Brain microvascular endothelial cell (primary cell): ENCODE measurements around the gene SLC24A3.

Source experiments
- DNase-seq: peaks from one replicate; pipeline ENCODE4 v3.0.0-alpha.2; 2020
- H3K27ac ChIP-seq: fragments of 250-450 bp; sonication (Bioruptor Pico); 2 replicates; pipeline ENCODE4 v1.5.1; 2020; ENCODE audit warnings: mild to moderate bottlenecking, moderate library complexity
- H3K27me3 ChIP-seq: fragments of 250-450 bp; sonication (Bioruptor Pico); replicated peaks from 2 replicates; pipeline ENCODE4 v1.5.1; 2020; ENCODE audit warnings: mild to moderate bottlenecking
- H3K36me3 ChIP-seq: fragments of 250-450 bp; sonication (Bioruptor Pico); replicated peaks from 2 replicates; pipeline ENCODE4 v1.5.1; 2020; ENCODE audit warnings: mild to moderate bottlenecking
- H3K4me3 ChIP-seq: 2 replicates; pipeline ENCODE4 v1.5.1; 2011; ENCODE audit warnings: low read depth, mild to moderate bottlenecking, control low read depth, low read length, moderate library complexity
- in situ Hi-C: cut with HindIII; loops from 2 replicates; pipeline ENCODE4 v1.10.0; 2017; ENCODE audit warnings: low sequenced_read_pairs, low pct_ligation_motif_present
- TF ChIP-seq, protein P1 (sequence below): IDR thresholded peaks from 2 replicates; pipeline ENCODE4 v1.5.1; 2011; ENCODE audit warnings: low read depth, mild to moderate bottlenecking, moderate library complexity, low read length, control low read depth, inconsistent platforms; ENCODE audit errors: missing control alignments

Gene SLC24A3

DNA sequence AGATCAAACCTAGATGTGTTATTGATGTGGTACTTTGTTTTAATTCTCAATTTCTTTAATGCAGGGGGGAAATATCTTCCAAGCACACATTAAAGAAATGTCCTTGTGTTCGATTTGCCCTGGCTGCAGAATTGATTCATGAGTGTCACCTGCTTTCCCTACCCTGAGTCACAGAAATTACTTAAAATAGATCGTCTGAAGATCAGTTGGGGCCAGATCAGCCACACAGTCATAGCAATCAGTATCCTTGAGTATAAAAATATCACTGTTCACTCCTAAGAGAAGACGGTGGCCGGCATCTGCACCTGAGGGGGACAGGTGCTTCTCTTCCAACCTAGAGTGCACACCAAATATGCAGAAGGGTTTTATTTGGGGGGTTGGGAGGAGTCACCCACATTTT lies 430.4 kb downstream of the SLC24A3 start:
- Histone ChIP-seq H3K36me3 (no peaks in the 10 kb centered on the region), H3K4me3 (no peak overlapping the region), H3K27ac (no peak overlapping the region), H3K27me3 (no peaks in the 10 kb centered on the region)
- TF ChIP-seq, protein P1, sequence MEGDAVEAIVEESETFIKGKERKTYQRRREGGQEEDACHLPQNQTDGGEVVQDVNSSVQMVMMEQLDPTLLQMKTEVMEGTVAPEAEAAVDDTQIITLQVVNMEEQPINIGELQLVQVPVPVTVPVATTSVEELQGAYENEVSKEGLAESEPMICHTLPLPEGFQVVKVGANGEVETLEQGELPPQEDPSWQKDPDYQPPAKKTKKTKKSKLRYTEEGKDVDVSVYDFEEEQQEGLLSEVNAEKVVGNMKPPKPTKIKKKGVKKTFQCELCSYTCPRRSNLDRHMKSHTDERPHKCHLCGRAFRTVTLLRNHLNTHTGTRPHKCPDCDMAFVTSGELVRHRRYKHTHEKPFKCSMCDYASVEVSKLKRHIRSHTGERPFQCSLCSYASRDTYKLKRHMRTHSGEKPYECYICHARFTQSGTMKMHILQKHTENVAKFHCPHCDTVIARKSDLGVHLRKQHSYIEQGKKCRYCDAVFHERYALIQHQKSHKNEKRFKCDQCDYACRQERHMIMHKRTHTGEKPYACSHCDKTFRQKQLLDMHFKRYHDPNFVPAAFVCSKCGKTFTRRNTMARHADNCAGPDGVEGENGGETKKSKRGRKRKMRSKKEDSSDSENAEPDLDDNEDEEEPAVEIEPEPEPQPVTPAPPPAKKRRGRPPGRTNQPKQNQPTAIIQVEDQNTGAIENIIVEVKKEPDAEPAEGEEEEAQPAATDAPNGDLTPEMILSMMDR, result no peak
- in situ Hi-C loops, result no loop called here
- no peak for DNase-seq

DNA sequence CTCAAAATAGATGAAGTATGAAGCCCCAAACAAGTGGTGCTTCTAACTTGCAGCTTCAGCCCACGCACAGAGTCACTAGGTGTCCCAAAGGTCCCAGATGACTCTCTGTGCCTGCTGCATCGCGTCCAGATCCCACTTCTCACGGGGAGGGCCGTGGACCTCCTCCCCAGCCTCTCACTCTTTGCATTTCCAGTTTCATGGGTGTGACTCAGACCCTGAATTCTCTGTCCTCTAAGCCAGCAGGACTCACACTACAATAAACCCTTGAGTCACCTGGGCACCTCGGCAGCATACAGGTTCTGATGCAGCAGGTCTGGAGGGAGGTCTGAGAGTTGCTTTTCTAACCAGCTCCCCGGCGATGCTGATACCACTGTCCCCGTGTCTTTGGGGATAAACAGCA lies 431.6 kb downstream of the SLC24A3 start:
- H3K27ac ChIP-seq, result no peak overlapping the region
- in situ Hi-C loops, result no loop called here
- TF ChIP-seq, protein P1, result no peak
- no peaks in the 10 kb centered on the region for H3K27me3 ChIP-seq
- no peaks in the 10 kb centered on the region for H3K36me3 ChIP-seq
- DNase-seq, result no peak
- H3K4me3 ChIP-seq, result no peak overlapping the region

DNA sequence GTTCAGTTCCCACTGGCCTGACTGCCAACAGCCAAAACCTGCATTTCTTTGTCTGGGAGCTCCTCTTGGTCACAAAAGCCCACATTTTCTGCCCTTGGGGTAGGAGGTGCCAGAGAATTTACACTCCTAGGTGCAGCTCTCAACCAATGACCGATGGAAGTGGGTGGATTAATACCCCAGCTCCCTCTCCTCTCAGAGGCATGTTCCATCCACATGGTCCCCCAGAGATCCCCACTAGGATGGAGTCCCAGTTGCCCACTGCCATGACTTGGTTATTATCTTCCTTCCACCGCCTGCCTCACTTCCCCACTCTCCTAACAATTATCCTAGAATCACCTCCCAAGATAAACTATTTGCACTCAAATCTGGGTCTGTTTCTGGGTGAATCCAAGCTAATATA lies 434.5 kb downstream of the SLC24A3 start:
- Histone ChIP-seq H3K27me3 (no peaks in the 10 kb centered on the region), H3K4me3 (no peak overlapping the region), H3K36me3 (no peaks in the 10 kb centered on the region), H3K27ac (no peak overlapping the region)
- TF ChIP-seq, protein P1, result no peak
- no peak for DNase-seq
- in situ Hi-C loops, result no loop called here

DNA sequence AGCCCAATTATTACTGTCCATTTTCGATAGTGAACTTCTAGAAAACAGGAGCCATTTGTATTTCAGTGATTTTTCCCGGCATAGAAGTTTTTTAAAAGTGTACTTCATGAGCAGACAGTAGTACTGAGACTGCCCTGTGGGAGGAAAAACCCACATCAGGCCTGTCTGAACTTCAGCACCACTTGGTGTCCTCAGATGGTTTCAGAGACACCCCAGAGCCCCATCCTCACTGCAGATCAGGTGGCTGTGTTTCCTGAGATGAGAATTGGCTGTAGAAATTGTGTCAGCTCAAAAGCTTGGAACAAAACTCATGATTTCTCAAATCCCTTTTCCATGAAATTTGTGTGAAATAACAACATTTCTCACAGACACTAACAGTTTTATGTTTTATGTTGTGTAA lies 435.6 kb downstream of the SLC24A3 start:
- Histone ChIP-seq H3K36me3 (no peaks in the 10 kb centered on the region), H3K4me3 (no peak overlapping the region), H3K27ac (no peak overlapping the region), H3K27me3 (no peaks in the 10 kb centered on the region)
- TF ChIP-seq, protein P1, result no peak
- in situ Hi-C loops, result no loop called here
- no peak for DNase-seq

DNA sequence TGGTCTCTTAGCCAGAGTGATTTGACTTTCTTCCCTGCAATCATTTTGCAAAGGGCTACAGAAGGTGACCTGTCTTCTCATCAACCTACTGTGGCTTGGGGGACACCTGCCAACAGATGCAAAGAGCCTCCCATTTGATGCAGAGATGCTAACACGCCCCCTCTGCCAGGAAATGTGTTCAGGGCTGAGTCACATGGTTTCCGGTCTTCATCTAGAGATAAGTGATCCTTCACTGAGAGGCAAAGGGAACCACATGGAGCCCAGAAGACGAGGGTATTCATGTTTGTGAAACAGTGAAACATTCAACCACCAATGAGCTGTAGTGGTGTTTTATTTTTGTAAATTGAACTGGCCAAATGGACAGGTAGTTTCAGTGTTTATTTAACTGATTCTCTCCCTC lies 436.6 kb downstream of the SLC24A3 start:
- Histone ChIP-seq H3K4me3 (no peak overlapping the region), H3K27me3 (no peaks in the 10 kb centered on the region), H3K27ac (no peak overlapping the region), H3K36me3 (no peaks in the 10 kb centered on the region)
- TF ChIP-seq, protein P1, result no peak
- in situ Hi-C loops, result no loop called here
- DNase-seq, result no peak

DNA sequence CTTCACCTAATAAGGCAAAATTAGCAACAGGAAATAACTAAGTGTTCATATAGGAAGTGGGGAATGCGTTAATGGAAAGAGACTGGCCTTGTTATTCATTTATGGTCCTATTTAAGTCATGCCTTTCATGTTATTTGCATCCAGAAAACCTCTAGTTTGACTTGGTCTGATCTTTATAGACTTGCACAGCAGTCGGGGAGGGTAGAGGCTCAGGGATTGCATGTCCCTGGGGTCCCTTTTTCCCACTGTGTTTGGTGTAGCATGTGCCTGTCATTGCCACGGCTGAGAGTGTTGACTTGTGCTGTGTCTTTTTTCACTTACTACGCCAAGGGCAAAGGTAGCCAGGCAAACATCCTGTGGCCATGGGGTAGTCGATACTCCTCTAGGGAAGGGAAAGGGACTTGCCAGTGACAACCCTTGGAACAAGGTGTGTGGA lies 440.2 kb downstream of the SLC24A3 start:
- in situ Hi-C loops, result no loop called here
- no peak overlapping the region for H3K4me3 ChIP-seq
- TF ChIP-seq, protein P1, result no peak
- H3K27ac ChIP-seq, result no peak overlapping the region
- H3K36me3 ChIP-seq, result no peaks in the 10 kb centered on the region
- H3K27me3 ChIP-seq, result no peaks in the 10 kb centered on the region
- no peak for DNase-seq
